GM12878 (cell line): ENCODE measurements around the gene PRKAG2. TPM values are rescaled to one million over a fixed set of nuclear protein-coding genes. Genes with fewer than 3 reads are reported as not detected.

Experiments
- ATAC-seq: fragments of 200-7000 bp; cut with Tn5 transposase; 3 replicates; pipeline ENCODE4 v1.9.1; 2020; ENCODE audit warnings: mild to moderate bottlenecking, moderate library complexity
- BruUV-seq: library from RNA; stranded (reverse); fragments of 400-500 nt; replicated peaks from 2 replicates; lab custom pipeline; 2021; lab: Mats Ljungman, UMichigan
- CTCF ChIA-PET: fragments of 300-600 bp; sonication (Branson Sonifier 250); formaldehyde crosslinking; extraction: SDS; loops from one replicate; lab custom pipeline; 2021; ENCODE audit warnings: inconsistent platforms; lab: Yijun Ruan, JAX
- POLR2A ChIA-PET: fragments of 350-600 bp; formaldehyde crosslinking; extraction: SDS; loops from one replicate; lab custom pipeline; 2021; ENCODE audit warnings: inconsistent platforms; lab: Charles Lee
- RAD21 ChIA-PET: fragments of 300-600 bp; sonication (Branson Sonifier 250); formaldehyde crosslinking; loops from one replicate; lab custom pipeline; 2023; ENCODE audit warnings: antibody characterized with exemption; ENCODE audit not compliant: unreplicated experiment; lab: Charles Lee
- SMC1A ChIA-PET: fragments of 300-600 bp; sonication (Branson Sonifier 250); formaldehyde crosslinking; loops from one replicate; lab custom pipeline; 2023; ENCODE audit not compliant: unreplicated experiment, uncharacterized antibody; lab: Charles Lee
- DNase-seq: peaks from one replicate; pipeline ENCODE4 v3.0.0-alpha.2; 2011; ENCODE audit warnings: low read depth, low spot score
- FAIRE-seq: peaks from 3 replicates; lab custom pipeline; 2011; peaks lifted over from hg19 to GRCh38; lab: Jason Lieb, UNC
- H2AFZ ChIP-seq: 2 replicates; pipeline ENCODE4 v1.6.0; 2011; ENCODE audit warnings: low read depth, low read length, control low read depth; ENCODE audit not compliant: control insufficient read depth
- H3K27ac ChIP-seq: 2 replicates; pipeline ENCODE4 v1.5.1; 2011; ENCODE audit warnings: control low read depth; ENCODE audit not compliant: control insufficient read depth, insufficient read depth
- H3K27me3 ChIP-seq, 2 experiments: replicated peaks in 1 of 2; 2 replicates each; pipeline versions ENCODE4 v1.6.0 to v1.6.1; 2011; ENCODE audit warnings: low read length in 1 of 2; ENCODE audit not compliant: control insufficient read depth in 2 of 2, insufficient read depth in 2 of 2
- H3K36me3 ChIP-seq, 2 experiments: 2 replicates each; pipeline ENCODE4 v1.5.1; 2011; ENCODE audit warnings: low read length in 1 of 2; ENCODE audit not compliant: control insufficient read depth in 2 of 2, insufficient read depth in 2 of 2
- H3K4me1 ChIP-seq: 2 replicates; pipeline ENCODE4 v1.6.1; 2011; ENCODE audit warnings: mild to moderate bottlenecking, low read length, moderate library complexity, mixed read lengths; ENCODE audit not compliant: control insufficient read depth, insufficient read depth
- H3K4me2 ChIP-seq: 2 replicates; pipeline ENCODE4 v1.6.0; 2011; ENCODE audit warnings: control low read depth; ENCODE audit not compliant: control insufficient read depth, insufficient read depth
- H3K4me3 ChIP-seq: fragments of 200-600 bp; sonication (generic); 2 replicates; pipeline ENCODE4 v1.5.1; 2016
- H3K79me2 ChIP-seq: 2 replicates; pipeline ENCODE4 v1.6.0; 2011; ENCODE audit warnings: low read length; ENCODE audit not compliant: control insufficient read depth, insufficient read depth
- H3K9ac ChIP-seq: 2 replicates; pipeline ENCODE4 v1.8.0; 2011; ENCODE audit warnings: low read length, control low read depth, mixed read lengths; ENCODE audit not compliant: control insufficient read depth, insufficient read depth
- H3K9me3 ChIP-seq: replicated peaks from 3 replicates; pipeline ENCODE4 v1.5.1; 2011; ENCODE audit warnings: mild to moderate bottlenecking, low read length; ENCODE audit not compliant: control insufficient read depth, insufficient read depth
- H4K20me1 ChIP-seq: 2 replicates; pipeline ENCODE4 v1.6.0; 2011; ENCODE audit not compliant: control insufficient read depth, insufficient read depth
- BHLHE40 ChIP-seq, 2 experiments: fragments of 450-650 bp in 1 of 2; IDR thresholded peaks; 2 replicates each; pipeline ENCODE4 v1.6.1; 2011 to 2017; ENCODE audit warnings: low read depth in 2 of 2, borderline replicate concordance in 1 of 2, improper control_type of control experiment in 1 of 2, low read length in 1 of 2, mild to moderate bottlenecking in 1 of 2
- CBFB ChIP-seq: IDR thresholded peaks from 2 replicates; pipeline ENCODE4 v1.6.1; 2016; ENCODE audit warnings: antibody characterized with exemption, low read depth
- CBX5 ChIP-seq: sonication (generic); IDR thresholded peaks from 2 replicates; pipeline ENCODE4 v1.6.1; 2016; ENCODE audit warnings: low read depth, moderate library complexity, mild to moderate bottlenecking, inconsistent platforms
- E2F8 ChIP-seq: fragments of 450-650 bp; IDR thresholded peaks from 2 replicates; pipeline ENCODE4 v1.6.1; 2018; ENCODE audit warnings: mild to moderate bottlenecking, low read depth, moderate library complexity; ENCODE audit not compliant: partially characterized antibody
- HCFC1 ChIP-seq: fragments of 150-350 bp; IDR thresholded peaks from 2 replicates; pipeline ENCODE4 v1.6.1; 2014; ENCODE audit warnings: low read length
- NBN ChIP-seq: fragments of 450-650 bp; IDR thresholded peaks from 2 replicates; pipeline ENCODE4 v1.6.1; 2016
- POU2F2 ChIP-seq: IDR thresholded peaks from 3 replicates; pipeline ENCODE4 v1.6.1; 2011; ENCODE audit warnings: low read depth, mild to moderate bottlenecking, low read length, borderline replicate concordance
- RAD21 ChIP-seq: IDR thresholded peaks from 2 replicates; pipeline ENCODE4 v1.6.1; 2011; ENCODE audit warnings: mild to moderate bottlenecking, low read depth, low read length, moderate library complexity; ENCODE audit not compliant: insufficient read depth
- RBBP5 ChIP-seq: fragments of 200-600 bp; sonication (generic); conservative IDR thresholded peaks from 2 replicates; pipeline ENCODE4 v1.6.1; 2016
- RUNX3 ChIP-seq: IDR thresholded peaks from 2 replicates; pipeline ENCODE4 v1.6.1; 2012; ENCODE audit warnings: low read length, inconsistent platforms
- SMAD5 ChIP-seq: IDR thresholded peaks from 2 replicates; pipeline ENCODE4 v1.6.1; 2016; ENCODE audit warnings: antibody characterized with exemption, low read depth
- TCF7 ChIP-seq: IDR thresholded peaks from 2 replicates; pipeline ENCODE4 v1.6.1; 2014; ENCODE audit warnings: antibody characterized with exemption, borderline replicate concordance
- YBX1 ChIP-seq: fragments of 450-650 bp; IDR thresholded peaks from 2 replicates; pipeline ENCODE4 v1.6.1; 2016; ENCODE audit warnings: antibody characterized with exemption
- WGBS: methylation state at CpG from one replicate; pipeline ENCODE4 v1.1.6; 2016; ENCODE audit warnings: low lambda C conversion rate; ENCODE audit not compliant: insufficient replicate concordance, insufficient coverage; ENCODE audit errors: missing lambda C conversion rate; 5-methylcytosine and 5-hydroxymethylcytosine counted together
- in situ Hi-C: fragments of 300-500 bp; cut with MboI; formaldehyde crosslinking; loops from 9 replicates; pipeline ENCODE4 v1.14.3; 2018; ENCODE audit warnings: mixed read lengths
- intact Hi-C: fragments of 100-400 bp; cut with micrococcal nuclease; formaldehyde crosslinking; loops from one replicate; pipeline ENCODE4 v1.14.2; 2022; ENCODE audit not compliant: unreplicated experiment
- polyA plus RNA-seq, 11 experiments: library from polyadenylated mRNA; depleted of rRNA in 4 of 11; unstranded in 6 of 11; stranded (reverse) in 5 of 11; fragments of >200 nt; fragmentation: Nextera tagmentation in 4 of 11; fragmentation: Illumina TruSeq in 1 of 11; extraction: Ambion mirVana in 4 of 11; extraction: Trizol in 1 of 11; gene quantifications; 1 replicate in 1 of 11; 2 replicates in 10 of 11; pipeline versions ENCODE4 v1.2.1 to v1.2.3, GENCODE V29; 2011 to 2016; ENCODE audit warnings: inconsistent platforms in 2 of 11, missing spikeins in 2 of 11, low read depth in 1 of 11
- total RNA-seq, 4 experiments: library from RNA; depleted of rRNA in 3 of 4; stranded (reverse); fragments of >200 nt in 3 of 4; fragmentation: Illumina TruSeq in 1 of 4; extraction: Trizol in 1 of 4; gene quantifications; 2 replicates each; pipeline versions ENCODE4 v1.2.1 to v1.2.3, GENCODE V29; 2013 to 2021

The PRKAG2 gene
- total and polyA plus RNA-seq, 10 of the 15 experiments (the other 5 are each of a cell fraction or from before 2014, with no cell fraction given), result 3.4 to 8.9 (median 6.8) TPM

DNA sequence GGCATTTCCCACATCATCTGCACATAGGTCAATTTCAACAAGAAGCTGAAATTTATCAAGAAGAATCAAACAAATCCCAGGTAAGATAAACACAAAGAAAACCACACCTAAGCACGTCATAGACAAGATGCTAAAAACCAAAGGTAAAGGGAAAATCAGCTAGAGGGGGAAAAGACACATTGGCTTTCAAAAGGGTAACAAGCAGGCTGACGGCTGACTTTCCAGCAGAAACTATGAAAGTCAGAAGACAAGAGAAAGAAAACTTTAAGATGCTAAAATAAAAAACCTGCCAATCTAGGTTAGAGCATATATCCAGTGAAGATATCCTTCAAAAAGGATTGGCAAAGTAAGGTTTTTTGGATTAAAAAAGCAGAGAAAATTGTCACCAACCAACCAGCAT, 297.3 kb downstream of the PRKAG2 start:
- no TSS peak for BruUV-seq
- POLR2A ChIA-PET, result interaction anchor here (0.7 kb wide), 1 partner anchor 15 kb away, joined by 3 read pairs; no protein-coding TSS in a partner anchor
- H4K20me1 ChIP-seq, result no peaks in the 10 kb centered on the region
- in situ Hi-C loops (no loop called here), intact Hi-C loops (no loop called here)
- RAD21 ChIA-PET, result no interaction called here
- H3K27ac ChIP-seq, result no peak overlapping the region
- H2AFZ ChIP-seq, result no peak overlapping the region
- TF ChIP-seq CBX5 (peak; percentile 91), HCFC1 (no peak)
- ATAC-seq (no peak), FAIRE-seq (no peak), DNase-seq (no peak)
- H3K4me3 ChIP-seq, result no peak overlapping the region
- peaks cover 7% of the 10 kb centered on the region; the same call in 2 of the 3 replicates for H3K9me3 ChIP-seq
- SMC1A ChIA-PET, result no interaction called here
- H3K9ac ChIP-seq, result no peak overlapping the region
- no peak overlapping the region for H3K4me2 ChIP-seq
- no peaks in the 10 kb centered on the region for H3K4me1 ChIP-seq
- no peaks in the 10 kb centered on the region for H3K79me2 ChIP-seq
- H3K27me3 ChIP-seq, result no peaks in the 10 kb centered on the region
- H3K36me3 ChIP-seq, result no peaks in the 10 kb centered on the region
- WGBS, result 86% methylated on average over 2 of the region's 2 CpGs
- CTCF ChIA-PET, result interaction anchor here (1.3 kb wide), 1 partner anchor 11 kb away, joined by 3 read pairs; no protein-coding TSS in a partner anchor

GRCh38 chr7:151575410-151575809, 301.5 kb downstream of the PRKAG2 start:
- no peak for DNase-seq
- Histone ChIP-seq H3K4me2 (no peak overlapping the region), H3K9ac (no peak overlapping the region), H3K9me3 (peaks cover 7% of the 10 kb centered on the region; the same call in 2 of the 3 replicates), H3K79me2 (no peaks in the 10 kb centered on the region), H3K27ac (no peak overlapping the region), H2AFZ (no peak overlapping the region), H3K4me1 (no peaks in the 10 kb centered on the region), H3K36me3 (no peaks in the 10 kb centered on the region), H4K20me1 (no peaks in the 10 kb centered on the region), H3K27me3 (no peaks in the 10 kb centered on the region), H3K4me3 (no peak overlapping the region)
- ChIA-PET SMC1A (interaction anchor here (1.8 kb wide), 1 partner anchor 10 kb away, joined by 4 read pairs; no protein-coding TSS in a partner anchor), RAD21 (no interaction called here), POLR2A (no interaction called here), CTCF (interaction anchor here (1.2 to 1.8 kb wide), 3 partner anchors 10 to 57 kb away, joined by 3 to 5 read pairs (median 4); no protein-coding TSS in a partner anchor)
- FAIRE-seq, result no peak
- intact Hi-C loops, result no loop called here
- BruUV-seq, result no TSS peak
- no peak for ATAC-seq
- in situ Hi-C loops, result no loop called here
- WGBS, result 91% methylated on average over 7 of the region's 7 CpGs
- no peak for TF ChIP-seq RBBP5
- TF ChIP-seq RUNX3, result no peak
- no peak for TF ChIP-seq CBFB
- no peak for TF ChIP-seq E2F8
- no peak for TF ChIP-seq SMAD5
- no peak for TF ChIP-seq BHLHE40 (IDR thresholded peaks at IDR 0.05; ENCODE audit: borderline replicate concordance in 1 of 2, low read depth in 2 of 2, low read length in 1 of 2)
- no peak for TF ChIP-seq NBN
- TF ChIP-seq RAD21, result no peak
- no peak for TF ChIP-seq TCF7
- TF ChIP-seq POU2F2, result no peak
- TF ChIP-seq YBX1, result no peak
